HG03060 (cell line): Measurements from ENCODE around the gene USP49.

ENCODE experiments used
- ATAC-seq: cut with Tn5 transposase; IDR thresholded peaks from one replicate; pipeline ENCODE4 v1.9.1; 2021; ENCODE audit warnings: low read depth, moderate number of reproducible peaks; ENCODE audit not compliant: unreplicated experiment

USP49 gene

DNA sequence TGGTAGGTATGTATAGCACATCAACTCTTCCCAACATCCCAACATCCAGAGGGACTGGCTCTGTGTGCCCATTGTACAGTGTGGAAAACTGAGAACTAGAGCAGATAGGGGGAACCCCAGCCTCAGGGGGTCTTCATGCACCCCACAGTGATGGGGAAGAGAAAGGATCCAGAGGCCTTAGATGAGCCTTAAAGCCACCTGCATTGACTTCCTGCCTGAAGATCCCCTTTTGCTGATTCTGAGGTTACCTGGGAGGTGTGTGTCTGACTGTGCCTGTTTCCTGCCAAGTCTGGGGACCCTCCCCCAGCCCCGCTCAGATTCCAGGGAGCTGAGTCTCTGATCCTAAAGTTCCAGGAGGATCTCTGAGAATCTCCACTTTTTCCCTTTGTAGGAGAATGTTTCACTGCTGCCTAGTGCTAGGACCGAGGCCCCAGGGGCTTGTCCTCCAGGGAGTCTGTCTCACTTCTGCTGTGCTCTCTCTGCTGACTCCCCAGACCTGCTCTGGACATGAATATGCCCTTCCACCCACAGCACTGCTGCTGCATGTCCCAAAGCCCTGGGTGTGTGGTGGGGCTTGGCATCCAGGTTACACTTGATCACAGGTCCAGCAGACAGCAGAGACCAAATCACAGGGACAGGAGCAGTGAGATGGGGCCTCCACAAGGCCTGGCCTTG is 135.1 kb downstream of the USP49 start:
- no peak for ATAC-seq

DNA sequence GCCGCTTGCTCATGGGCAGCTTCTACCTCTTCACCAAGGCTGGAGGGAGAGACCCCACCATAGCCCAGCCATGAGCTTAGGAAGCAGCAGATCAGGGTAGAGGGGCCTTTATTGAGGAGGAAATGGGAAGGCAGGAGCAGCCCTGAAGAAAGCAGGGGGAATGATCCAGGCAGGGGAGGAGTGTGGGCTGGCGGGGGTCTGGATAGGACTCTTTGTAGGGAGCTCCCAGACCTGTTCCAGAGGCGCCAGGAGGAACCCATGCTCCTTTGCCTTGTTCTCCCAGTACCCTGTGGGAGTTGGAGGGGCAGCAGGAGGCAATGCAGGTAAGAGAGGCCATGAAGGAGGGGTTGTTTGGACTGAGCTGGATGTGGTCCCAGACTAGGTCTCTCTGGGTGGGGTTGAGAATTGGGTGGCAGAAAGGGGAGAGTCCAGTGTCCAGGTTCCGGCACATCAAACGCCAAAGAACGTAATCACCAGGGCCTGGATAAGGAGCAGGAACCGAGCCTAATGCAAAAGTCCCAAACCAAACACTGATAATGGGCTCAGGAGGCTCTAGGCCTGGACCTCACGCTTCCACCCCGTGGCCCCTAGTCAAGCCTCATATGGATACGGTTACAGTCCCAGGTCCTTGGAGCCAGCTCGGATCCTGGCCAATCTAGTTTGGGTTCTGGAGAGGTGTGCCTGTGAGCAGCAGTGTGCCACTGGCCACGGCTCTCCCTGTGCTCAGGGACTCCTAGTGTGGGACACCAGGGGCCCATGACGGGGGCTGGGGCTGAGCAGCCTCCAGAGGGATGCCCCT is 135.9 kb downstream of the USP49 start:
- ATAC-seq: no peak

DNA sequence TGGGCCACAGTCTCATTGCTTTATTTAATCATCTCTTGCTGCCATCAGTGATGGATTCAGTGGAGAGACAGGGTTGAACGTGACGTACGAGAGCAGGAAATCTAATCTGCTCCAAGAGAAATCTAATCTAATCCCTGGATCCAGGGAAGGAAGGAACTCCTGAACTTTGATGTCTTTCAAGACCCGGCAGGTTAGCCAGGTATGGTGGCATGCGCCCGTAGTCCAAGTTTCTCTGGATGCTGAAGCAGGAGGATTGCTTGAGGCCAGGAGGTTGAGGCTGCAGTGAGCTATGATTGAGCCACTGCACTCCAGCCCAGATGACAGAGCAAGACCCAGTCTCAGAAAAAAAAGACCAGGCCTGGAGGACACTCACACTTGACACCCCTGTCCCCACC is 136.5 kb downstream of the USP49 start:
- no peak for ATAC-seq

DNA sequence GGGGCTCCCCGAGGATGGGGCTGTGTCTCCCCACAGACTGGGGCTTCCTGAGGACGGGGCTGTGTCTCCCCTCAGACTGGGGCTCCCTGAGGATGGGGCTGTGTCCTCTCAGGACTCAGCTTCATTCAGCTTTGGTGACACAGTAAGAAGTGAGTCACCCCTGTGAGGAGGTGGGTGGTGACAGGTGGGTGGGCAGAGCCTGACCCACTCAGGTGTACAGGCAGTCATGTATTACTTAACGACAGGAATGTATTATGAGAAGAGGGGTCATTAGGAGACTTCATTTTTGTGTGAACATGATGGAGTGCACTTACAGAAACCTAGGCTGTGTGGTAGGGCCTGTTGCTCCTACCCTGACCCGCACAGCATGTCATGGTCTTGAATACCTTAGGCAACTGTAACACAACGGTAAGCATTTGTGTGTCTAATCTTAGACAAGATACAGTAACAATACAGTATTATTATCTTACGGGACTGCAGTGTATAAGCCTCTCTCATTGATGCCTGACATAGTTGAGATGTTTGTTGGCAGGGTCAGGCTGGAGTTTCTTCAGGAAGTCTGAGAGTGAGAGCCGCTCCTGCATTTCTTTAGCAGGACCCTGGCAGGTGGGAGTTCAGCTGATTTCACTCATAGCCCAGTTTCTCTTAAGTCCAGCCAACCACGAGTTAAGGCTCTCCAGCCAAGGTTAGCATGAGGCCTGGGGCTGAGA is 137.1 kb downstream of the USP49 start:
- ATAC-seq: no peak

DNA sequence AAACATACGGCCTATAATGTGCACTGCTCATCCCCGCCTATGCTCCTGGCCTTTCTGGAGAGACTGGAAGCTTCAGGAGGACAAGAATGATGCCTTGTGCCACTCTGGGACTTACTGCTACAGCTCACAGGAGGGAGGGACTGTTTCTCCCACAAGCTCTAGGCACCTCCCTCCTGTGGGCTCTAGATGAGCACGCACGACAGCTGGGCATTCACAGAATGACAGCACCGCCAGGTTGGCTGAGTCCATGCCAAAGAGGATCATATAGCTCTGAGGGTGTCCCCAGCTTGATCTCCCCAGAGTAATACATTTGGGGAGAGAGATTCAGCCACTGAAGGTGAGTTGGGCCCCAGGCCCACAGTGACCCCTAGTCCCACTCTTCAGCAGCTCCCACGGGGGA is 137.9 kb downstream of the USP49 start:
- ATAC-seq: no peak

DNA sequence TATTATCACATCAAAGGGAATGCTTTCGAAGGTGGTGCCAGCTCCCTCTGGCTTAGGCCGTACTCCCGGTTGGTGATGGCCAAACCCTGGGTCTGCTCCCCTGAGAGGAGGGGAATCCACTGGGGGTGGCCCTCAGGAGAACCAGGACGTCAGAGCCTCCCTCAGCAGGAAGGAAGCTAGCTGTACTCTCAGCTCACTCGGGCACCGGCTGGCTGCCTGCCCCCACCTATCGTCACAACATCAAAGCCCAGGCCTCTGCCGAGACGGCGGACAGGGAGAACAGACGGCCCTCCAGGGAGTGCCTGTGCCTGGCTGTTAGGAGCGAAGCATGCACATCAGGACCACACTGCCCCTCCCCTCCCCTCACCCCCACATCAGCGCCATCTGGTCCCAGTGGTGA is 138.8 kb downstream of the USP49 start:
- no peak for ATAC-seq

DNA sequence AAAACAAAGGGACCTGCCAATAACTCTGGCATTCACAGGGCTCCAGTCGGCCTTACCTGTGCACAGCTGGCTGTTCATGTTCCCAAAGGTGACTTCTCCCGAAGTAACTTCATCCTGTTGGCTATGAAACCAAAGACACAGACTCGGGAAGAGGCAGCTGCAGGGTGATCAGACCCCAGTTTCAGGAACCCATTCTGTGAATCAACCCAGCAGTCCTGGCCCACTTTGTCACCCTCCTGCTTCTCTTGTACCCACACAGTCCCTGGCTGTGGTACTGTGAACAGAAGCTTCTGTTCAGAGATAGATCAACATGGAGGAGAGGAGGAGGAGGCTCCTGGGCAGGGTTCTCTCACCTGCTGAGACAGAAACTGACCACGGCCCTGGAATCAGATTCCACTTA is 139.3 kb downstream of the USP49 start:
- no peak for ATAC-seq

DNA sequence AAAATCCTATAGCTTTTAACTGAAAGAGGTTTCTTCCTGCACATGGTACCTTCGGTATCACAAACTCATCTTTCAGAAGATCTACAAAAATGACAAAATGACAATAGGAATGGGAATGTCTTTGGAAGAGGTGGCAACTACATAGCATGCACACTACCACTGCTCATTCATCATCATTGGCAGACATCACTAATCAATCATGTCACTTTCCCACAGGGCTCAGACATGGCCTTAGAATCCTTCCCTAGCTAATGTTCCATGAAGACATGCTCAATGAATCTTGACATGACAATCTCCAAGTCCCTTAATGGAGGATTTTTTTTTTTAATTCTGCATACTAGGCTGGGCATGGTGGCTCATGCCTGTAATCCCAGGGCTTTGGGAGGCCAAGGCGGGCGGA is 144.8 kb downstream of the USP49 start:
- ATAC-seq: no peak

DNA sequence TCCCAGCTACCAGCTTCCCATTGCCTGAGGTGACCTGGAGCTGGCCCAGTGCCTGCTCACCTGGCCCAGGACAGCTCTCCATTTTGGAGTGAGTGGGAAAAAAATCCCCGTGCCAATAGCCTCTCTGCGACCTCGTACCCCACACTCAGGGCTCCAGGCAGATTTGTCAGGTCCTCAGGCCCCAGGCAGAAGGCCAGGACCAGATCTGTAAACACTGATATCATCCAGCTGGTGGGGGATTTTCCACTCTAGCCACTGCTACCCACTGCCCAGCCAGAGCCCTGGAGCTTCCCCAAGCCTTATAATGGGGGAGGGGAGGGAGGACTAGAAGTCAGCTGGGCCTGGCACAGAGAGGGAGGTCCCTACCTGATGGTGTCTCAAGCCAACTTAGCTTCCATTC is 146.6 kb downstream of the USP49 start:
- ATAC-seq: no peak

DNA sequence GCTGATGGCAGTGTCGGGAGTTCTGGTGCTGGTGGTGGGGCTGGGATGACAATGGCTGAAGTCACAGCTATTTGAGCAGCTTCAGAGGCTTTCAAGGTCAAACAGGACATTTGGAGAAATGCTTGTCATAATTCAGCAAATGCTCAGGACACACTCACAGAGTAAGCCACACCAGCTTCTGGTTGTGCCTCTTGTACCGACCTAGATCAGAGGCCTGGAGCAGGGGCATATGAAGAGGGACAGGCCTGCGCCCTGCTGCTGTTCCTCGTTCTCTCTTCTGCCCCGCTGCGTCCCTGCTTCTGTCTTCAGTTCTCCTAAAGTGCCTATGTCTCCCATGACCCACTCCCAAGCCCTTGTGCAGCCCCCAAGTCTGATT is 147.1 kb downstream of the USP49 start:
- ATAC-seq: no peak

DNA sequence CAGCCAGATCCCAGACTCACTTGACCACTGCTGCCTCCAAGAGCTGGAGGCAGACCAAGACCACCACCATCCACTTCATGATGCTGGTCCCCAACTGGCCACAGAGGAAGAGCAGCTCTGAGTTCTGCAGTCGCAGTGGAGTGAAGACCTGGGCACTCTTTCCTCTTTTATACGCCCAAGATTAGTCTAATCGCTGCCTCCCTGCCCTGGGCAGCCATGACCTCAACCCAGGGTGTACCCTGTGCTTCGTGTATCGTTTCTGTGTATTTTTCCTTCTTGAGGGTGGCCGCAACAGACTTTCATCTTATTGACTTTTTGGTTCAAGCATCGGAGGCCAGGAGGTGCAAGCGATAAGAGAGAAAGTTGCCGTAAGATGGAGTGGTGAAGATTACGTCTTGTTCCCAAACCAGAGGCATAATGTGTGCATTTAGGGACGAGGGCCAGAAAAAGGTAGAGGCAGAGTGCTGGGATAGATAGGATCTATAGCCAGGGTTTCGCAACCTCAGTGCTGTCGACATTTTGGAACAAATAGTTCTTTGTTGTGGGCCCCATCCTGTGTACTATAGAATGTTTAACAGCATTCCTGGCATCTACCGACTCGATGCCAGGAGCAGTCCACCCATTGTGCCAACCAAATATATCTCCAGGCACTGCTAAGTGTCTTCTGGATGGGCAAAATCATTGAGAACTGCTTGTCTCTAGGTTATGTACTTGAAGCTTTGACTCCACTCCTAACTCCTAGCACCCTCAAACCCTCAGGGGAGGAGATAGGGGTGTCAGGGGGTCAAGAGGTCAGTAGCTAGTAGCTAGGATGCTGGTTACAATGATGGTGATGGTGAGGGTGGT is 147.7 kb downstream of the USP49 start, which contains the start of gene PGC:
TSS of gene PGC (minus strand) at position 142 of the 846 bp plus-strand sequence. CDS start at position 79, 63 bp downstream.
- no peak for ATAC-seq

DNA sequence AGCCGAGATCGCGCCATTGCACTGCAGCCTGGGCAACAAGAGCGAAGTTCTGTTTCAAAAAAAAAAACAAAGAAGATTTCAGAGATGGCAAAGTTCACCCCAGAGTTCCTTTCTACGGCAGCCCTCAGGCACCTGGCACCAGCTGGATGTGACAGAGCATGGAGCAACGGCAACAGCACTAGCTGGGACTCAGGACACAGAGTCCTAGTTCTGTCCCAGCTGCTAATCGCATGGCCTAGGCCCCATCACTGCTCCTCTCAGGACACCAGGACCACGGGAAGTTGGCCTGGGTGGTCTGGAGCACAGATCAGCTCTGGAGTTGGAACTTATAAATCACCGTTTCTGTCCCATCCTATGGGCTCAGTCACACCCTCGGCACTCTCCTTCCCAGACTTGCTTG is 149.1 kb downstream of the USP49 start:
- no peak for ATAC-seq

DNA sequence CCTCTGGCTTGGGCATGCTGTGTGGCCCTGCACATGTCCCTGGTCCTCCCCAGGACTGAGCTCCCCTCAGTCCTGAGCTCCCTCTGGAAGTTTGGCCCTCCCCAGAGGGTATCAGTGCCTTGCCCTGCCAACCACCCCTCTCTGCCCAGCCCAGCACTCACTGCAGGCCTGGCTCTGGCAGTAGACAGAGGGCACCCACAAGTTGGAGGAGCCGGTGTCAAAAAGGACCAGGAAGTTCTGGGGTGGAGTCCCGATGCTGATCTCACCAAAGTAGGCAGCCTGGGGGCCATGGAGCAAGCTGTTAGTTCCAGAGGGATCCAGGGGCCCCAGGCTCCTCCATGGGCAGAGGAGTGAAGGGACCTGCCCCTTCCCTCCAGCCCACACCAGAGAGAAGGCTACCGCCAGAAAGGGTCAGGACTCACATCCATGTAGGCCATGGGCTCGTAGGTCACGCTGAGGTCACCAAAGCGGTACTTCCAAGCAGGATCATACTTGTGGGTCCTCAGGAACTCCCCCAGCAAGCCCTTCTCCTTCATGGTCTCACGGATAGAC is 150.9 kb downstream of the USP49 start:
- no peak for ATAC-seq

DNA sequence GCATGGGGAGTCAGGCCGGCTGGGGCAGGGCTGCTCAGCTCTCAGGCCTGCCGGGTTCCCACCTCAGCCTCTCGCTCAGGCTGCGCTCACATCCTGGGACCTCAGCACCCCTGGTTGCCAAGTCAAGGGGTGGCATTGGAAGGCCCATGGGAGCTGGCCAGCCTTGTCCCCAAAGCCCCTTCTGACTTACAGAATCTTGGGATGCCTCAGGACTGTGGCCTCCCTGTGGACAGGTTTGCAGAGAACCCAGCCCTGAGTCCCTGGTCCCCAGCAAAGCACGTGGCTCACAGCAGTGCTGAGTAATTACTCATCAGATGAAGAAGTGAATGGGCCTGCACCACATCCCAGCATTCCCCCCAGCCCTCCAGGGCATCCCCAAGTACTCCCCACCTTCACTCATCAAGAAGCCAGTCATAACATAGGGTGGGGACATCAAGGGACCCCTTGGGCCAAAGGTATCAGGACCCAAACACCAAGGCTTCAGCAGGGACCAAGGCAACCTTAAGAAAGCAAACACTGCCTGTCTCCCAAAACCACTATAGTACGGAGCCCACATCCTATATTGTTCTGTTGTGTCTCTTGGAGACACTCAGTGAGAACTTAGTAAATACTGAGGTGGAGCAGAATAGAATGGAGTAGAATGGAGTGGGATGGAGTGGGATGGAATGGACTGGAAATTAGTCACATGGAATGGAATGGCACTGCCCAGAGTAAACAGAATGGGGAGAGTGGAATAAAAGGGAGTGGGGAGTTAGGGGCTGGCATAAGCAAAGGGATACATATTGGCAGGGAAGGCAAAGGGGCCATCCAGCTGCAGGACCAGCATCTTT is 151.6 kb downstream of the USP49 start:
- no peak for ATAC-seq

DNA sequence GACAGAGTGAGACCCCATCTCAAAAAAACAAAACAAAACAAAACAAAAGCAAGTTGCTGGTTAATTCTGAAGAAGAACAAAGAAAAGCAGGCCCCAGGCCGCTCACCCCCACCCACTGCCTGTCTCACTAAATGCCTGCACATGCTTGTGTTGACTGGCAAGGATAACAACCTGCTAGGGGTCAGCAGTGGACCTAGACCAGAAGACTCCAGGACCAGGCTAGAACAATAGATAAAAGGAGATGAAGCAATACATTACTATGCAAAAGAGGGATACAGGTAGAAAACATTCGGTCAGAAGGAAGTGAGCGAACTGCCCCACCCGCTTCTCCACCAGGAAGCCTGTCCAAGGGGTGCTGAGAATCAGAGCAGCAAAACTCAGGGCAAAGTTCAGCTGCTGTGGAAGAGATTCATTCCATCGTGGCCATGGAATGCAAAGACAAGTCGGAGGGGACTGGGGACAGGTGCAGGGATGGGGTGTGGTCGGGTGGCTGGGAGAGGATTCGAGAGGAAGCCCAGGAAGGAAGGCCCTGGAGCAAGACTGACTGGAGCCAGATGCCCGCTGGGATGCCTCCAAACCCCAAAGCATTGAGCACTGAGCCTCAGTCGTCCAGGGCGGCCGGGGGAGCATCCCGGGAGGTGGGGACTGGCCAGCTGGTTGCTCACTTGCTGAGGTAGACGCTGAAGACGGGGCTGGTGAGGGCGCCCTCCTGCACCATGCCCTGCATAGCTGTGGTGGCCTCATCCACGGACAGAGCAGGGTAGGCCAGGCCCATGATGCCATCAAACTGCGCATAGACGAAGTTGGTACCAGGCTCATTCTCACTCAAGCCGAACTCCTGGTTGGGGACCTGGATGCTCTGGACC is 153.3 kb downstream of the USP49 start:
- ATAC-seq: no peak

DNA sequence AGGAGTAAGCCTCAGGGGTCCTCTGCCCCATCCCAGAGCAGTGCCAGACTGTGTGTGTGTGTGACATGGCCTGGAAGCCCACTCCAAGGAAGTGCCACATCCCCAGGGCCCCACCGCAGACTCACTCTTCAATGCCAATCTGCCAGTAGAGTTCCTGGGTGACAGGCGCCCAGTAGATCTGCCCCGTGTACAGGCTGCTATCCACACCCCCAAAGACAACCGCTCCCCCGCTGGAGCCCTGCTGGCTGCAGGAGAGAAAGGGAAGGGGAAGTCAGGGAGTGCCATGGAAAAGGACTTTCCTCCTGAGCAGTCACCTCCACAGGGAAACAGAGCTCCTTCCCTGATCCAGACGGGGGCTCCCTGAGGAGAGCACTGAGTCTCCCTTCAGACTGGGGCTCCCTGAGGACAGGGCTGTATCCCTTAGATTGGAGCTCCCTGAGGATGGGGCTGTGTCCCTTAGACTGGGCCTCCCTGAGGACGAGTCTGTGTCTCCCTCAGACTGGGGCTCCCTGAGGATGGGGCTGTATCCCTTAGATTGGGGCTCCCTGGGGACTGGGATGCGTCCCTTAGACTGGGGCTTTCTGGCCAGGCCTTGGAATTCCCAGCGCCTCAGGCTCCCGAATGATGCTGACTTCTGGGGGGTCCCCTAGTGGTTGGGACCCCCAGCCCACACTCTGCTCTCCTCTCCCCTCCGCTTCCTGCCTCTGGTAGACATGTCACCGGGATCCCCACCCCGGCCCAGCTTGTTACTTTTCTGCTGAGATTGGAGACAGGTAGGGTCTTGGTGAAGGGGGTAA is 154.6 kb downstream of the USP49 start:
- no peak for ATAC-seq
